Chondrocyte (in vitro differentiated cells): ENCODE measurements around the gene HIC2. TPM values are rescaled to one million over a fixed set of nuclear protein-coding genes. Genes with fewer than 3 reads are reported as not detected.
"Not testable (repeated sequence)": the region's sequence is repeated elsewhere in the genome, so short reads cannot be mapped to it uniquely, and the experiment has no call there.

Source experiments
- DNase-seq: peaks from one replicate; pipeline ENCODE4 v3.0.0; 2021; ENCODE audit warnings: mixed read lengths, low spot score
- H3K27ac Mint-ChIP-seq: one replicate; pipeline ENCODE4 v1.8.0; 2021; ENCODE audit warnings: mild to moderate bottlenecking, moderate library complexity, mixed read lengths; ENCODE audit not compliant: unreplicated experiment
- H3K27me3 Mint-ChIP-seq: 2 replicates; pipeline ENCODE4 v1.8.0; 2021; ENCODE audit warnings: low read depth, mixed read lengths
- H3K36me3 Mint-ChIP-seq: 2 replicates; pipeline ENCODE4 v1.8.0; 2021; ENCODE audit warnings: low read depth, mixed read lengths
- H3K4me1 Mint-ChIP-seq: 2 replicates; pipeline ENCODE4 v1.8.0; 2021; ENCODE audit warnings: low read depth, mild to moderate bottlenecking, mixed read lengths
- H3K4me3 Mint-ChIP-seq: one replicate; pipeline ENCODE4 v1.8.0; 2021; ENCODE audit warnings: mild to moderate bottlenecking, moderate library complexity, mixed read lengths; ENCODE audit not compliant: unreplicated experiment
- H3K9me3 Mint-ChIP-seq: 2 replicates; pipeline ENCODE4 v1.8.0; 2021; ENCODE audit warnings: low read depth, mixed read lengths
- total RNA-seq: library from RNA; stranded (reverse); gene quantifications from 3 replicates; pipeline ENCODE4 v1.2.1, GENCODE V29; 2021

HIC2 gene
- total RNA-seq, 1 donor from 2014 or later, result 4.5 TPM

GRCh38 chr22:21407139-21407538 lies 10.0 kb upstream of the HIC2 start:
- H3K36me3 Mint-ChIP-seq, DNase-seq, H3K4me3 Mint-ChIP-seq, H3K4me1 Mint-ChIP-seq, H3K9me3 Mint-ChIP-seq, H3K27me3 Mint-ChIP-seq, H3K27ac Mint-ChIP-seq: not testable (repeated sequence)

DNA sequence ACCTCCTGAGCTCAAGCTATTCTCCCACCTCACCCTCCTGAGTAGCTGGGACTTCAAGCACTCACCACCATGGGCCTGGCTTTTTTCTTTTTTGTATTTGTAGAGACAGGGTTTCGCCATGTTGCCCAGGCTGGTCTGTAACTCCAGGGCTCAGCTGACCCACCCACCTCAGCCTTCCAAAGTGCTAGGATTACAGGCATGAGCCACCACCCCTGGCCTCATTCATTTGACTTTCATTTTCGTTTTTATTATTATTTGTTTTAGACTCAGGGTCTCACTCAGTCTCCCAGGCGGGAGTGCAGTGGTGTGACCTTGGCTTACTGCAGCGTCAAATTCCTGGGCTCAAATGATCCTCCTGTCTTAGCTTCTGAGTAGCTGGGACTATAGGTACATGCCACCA lies 9.4 kb upstream of the HIC2 start:
- DNase-seq, H3K27me3 Mint-ChIP-seq, H3K9me3 Mint-ChIP-seq, H3K4me1 Mint-ChIP-seq, H3K4me3 Mint-ChIP-seq, H3K36me3 Mint-ChIP-seq, H3K27ac Mint-ChIP-seq: not testable (repeated sequence)

DNA sequence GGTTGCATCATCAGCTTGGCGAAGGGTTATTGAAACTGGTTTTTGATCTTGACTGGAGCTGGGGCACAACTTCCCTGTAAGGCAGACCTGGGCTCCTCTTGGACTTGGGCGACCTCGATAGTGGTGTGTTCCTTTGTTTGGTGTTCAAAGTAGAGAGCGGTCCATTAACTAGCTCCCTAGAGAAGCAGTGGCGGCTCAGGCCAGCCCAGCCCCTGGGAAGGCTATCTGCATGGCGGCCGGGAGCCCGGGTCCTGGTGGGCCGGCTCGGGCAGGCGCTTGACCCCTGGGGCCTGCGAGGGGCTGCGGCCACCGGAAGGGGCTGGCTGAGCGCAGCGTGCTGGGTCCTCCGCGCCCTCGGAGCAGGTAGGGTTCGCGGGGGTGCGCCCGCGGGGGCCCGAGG lies 796 bp upstream of the HIC2 start:
- H3K36me3 Mint-ChIP-seq, H3K27ac Mint-ChIP-seq, DNase-seq, H3K4me1 Mint-ChIP-seq, H3K27me3 Mint-ChIP-seq, H3K9me3 Mint-ChIP-seq, H3K4me3 Mint-ChIP-seq: not testable (repeated sequence)

DNA sequence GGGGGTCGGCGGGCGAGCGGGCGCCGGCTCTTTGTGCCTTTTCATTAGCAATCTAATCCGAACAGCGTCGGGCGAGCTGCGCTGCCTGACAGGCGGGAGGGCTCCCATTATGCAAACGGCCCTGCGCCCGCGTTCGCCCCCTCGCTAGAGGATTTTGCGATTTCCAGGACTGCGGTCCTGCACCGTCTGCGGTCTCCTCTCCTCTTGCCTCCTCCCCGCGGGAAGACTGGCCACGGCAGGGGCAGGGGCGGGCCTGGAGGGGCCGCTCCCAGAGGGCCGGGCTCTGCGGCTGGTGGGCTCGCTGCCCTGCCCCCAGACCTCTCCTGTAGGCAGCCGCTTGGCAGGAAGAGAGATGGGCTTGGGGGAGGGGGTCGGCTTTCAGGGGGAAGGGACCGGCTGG lies 682 bp downstream of the HIC2 start:
- Mint-ChIP-seq H3K27ac (peak overlapping the region; percentile 45), H3K4me3 (peak overlapping the region; percentile 58)
- not testable (repeated sequence) for DNase-seq, H3K27me3 Mint-ChIP-seq, H3K4me1 Mint-ChIP-seq, H3K36me3 Mint-ChIP-seq, H3K9me3 Mint-ChIP-seq

DNA sequence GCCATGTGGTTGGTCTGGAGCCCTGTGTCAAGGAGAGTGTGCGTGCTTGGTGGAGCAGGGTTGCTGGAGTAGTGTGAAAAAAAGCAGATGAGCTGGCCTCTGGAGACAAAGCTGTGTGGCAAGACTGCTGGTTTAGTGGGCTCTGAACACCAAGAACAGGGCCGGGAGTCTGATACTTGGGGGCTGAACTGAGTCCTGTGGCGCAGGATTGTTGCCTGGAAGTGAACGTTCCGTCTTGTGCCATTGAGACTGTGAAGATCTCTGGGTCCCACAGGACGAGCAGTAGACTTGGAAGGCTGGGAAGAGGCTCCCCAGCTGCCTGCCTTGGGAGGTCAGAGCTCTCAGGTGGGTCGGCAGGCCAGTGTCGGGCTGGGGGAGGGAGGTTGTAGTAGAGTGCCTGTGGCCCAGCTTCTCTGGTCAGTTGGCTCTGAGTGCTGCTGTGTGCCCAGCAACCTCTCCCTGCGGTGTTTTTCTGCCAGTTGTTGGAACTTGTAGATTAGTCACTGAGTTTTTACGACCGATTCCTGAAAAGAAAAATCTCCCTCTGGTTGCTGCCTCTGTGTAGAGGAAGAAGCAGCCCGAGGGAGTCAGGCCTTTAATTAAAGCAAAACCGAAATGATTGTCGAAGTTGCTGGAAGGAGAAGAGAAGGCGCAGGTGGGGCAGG lies 1.9 kb downstream of the HIC2 start:
- DNase-seq, H3K27ac Mint-ChIP-seq, H3K27me3 Mint-ChIP-seq, H3K9me3 Mint-ChIP-seq, H3K36me3 Mint-ChIP-seq, H3K4me3 Mint-ChIP-seq, H3K4me1 Mint-ChIP-seq: not testable (repeated sequence)

DNA sequence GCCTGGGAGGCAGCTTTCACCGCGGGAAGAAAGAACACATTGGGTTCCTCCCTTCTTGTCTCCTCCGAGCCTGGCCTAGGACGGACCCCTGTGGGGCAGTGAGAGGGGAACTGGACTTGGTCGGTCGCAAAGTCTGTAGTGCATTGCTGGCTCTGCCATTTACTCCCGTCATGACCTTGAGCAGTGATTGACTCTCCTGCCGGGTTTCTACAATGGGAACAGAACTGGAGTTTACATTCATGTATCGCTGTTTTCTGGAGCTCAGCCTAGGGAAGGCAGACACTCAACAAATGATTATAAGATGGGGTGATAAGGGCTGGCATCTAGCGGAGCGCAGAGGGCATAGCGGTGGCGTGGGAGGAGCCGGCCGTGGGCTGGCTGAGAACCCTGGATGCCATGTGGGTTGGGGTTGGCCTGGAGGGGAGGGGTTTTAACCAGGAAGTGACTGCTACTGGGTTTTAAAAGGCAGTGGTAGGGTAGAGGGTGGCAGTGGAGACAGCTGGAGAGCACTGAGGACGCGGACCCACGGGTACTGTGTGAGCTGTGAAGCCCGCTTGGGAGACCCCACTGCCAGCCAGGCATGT lies 3.1 kb downstream of the HIC2 start:
- not testable (repeated sequence) for DNase-seq, H3K36me3 Mint-ChIP-seq, H3K27me3 Mint-ChIP-seq, H3K4me3 Mint-ChIP-seq, H3K9me3 Mint-ChIP-seq, H3K4me1 Mint-ChIP-seq, H3K27ac Mint-ChIP-seq

GRCh38 chr22:21424084-21424709 lies 7.0 kb downstream of the HIC2 start:
- H3K9me3 Mint-ChIP-seq, H3K27me3 Mint-ChIP-seq, H3K27ac Mint-ChIP-seq, H3K36me3 Mint-ChIP-seq, H3K4me3 Mint-ChIP-seq, DNase-seq, H3K4me1 Mint-ChIP-seq: not testable (repeated sequence)

GRCh38 chr22:21434378-21435233 lies 17.4 kb downstream of the HIC2 start:
- not testable (repeated sequence) for H3K27me3 Mint-ChIP-seq, H3K9me3 Mint-ChIP-seq, H3K27ac Mint-ChIP-seq, H3K4me1 Mint-ChIP-seq, H3K4me3 Mint-ChIP-seq, DNase-seq, H3K36me3 Mint-ChIP-seq

- H3K27ac Mint-ChIP-seq, H3K4me3 Mint-ChIP-seq, H3K9me3 Mint-ChIP-seq, H3K4me1 Mint-ChIP-seq, H3K36me3 Mint-ChIP-seq, H3K27me3 Mint-ChIP-seq: not testable (repeated sequence)
- DNase-seq, result peak; percentile 17
Measured at GRCh38 chr22:21435998-21436810, 19.0 kb downstream of the HIC2 start.

DNA sequence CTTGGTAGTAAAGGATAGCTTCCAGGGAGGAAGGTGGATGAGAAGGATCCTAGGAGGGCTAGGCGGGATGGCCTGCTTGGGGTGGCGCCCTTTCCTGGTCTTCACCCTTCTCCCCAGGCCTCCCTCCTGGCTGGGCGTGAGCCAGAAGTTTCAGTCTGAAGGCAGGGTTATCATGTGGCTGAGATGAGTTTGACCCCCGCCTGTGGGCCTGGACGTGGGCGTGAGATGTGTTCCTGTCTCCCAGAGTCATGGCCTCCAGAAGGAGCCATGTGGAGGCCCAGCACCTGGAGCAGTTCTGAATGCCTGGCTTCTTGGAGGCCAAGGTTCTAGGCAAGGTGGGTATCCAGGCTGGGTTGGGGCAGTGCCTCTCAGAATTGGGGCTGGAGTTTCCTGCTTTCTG lies 20.8 kb downstream of the HIC2 start:
- H3K27me3 Mint-ChIP-seq, H3K4me1 Mint-ChIP-seq, H3K27ac Mint-ChIP-seq, H3K36me3 Mint-ChIP-seq, H3K4me3 Mint-ChIP-seq, H3K9me3 Mint-ChIP-seq: not testable (repeated sequence)
- DNase-seq, result peak; percentile 14

GRCh38 chr22:21440018-21440636 lies 23.0 kb downstream of the HIC2 start:
- not testable (repeated sequence) for H3K27ac Mint-ChIP-seq, H3K4me1 Mint-ChIP-seq, DNase-seq, H3K9me3 Mint-ChIP-seq, H3K36me3 Mint-ChIP-seq, H3K4me3 Mint-ChIP-seq, H3K27me3 Mint-ChIP-seq

GRCh38 chr22:21440676-21441075 lies 23.5 kb downstream of the HIC2 start:
- H3K36me3 Mint-ChIP-seq, H3K27ac Mint-ChIP-seq, H3K9me3 Mint-ChIP-seq, H3K4me3 Mint-ChIP-seq, H3K27me3 Mint-ChIP-seq, H3K4me1 Mint-ChIP-seq, DNase-seq: not testable (repeated sequence)
